ENCODE data around the gene DMRT2. TPM values are rescaled to one million over a fixed set of nuclear protein-coding genes. Genes with fewer than 3 reads are reported as not detected.

DMRT2 gene
- total RNA-seq, 4 donors from 2014 or later: not detected

GRCh38 chr9:1008216-1008615, 41.9 kb upstream of the DMRT2 start:
- Histone ChIP-seq H3K4me3 (no peak overlapping the region), H3K27ac (no peak overlapping the region), H3K36me3 (no peaks in the 10 kb centered on the region), H3K9me3 (no peaks in the 10 kb centered on the region), H3K4me1 (no peaks in the 10 kb centered on the region), H3K27me3 (no peaks in the 10 kb centered on the region)
- TF ChIP-seq CTCF (IDR thresholded peaks at IDR 0.05): no peak
- TF ChIP-seq POLR2A (IDR thresholded peaks at IDR 0.05): no peak
- DNase-seq: no peak

GRCh38 chr9:1009101-1009707, 41.0 kb upstream of the DMRT2 start:
- Histone ChIP-seq H3K4me1 (no peaks in the 10 kb centered on the region), H3K36me3 (no peaks in the 10 kb centered on the region), H3K27ac (no peak overlapping the region), H3K27me3 (no peaks in the 10 kb centered on the region), H3K4me3 (no peak overlapping the region), H3K9me3 (no peaks in the 10 kb centered on the region)
- DNase-seq: peak; percentile 51 to 91 (median 83)
- TF ChIP-seq POLR2A (IDR thresholded peaks at IDR 0.05): no peak
- TF ChIP-seq CTCF (IDR thresholded peaks at IDR 0.05): peak; percentile 60 to 95 (median 94)

GRCh38 chr9:1013021-1013420, 37.1 kb upstream of the DMRT2 start:
- H3K27ac ChIP-seq: no peak overlapping the region
- H3K27me3 ChIP-seq: no peaks in the 10 kb centered on the region
- TF ChIP-seq CTCF (IDR thresholded peaks at IDR 0.05) (no peak), POLR2A (IDR thresholded peaks at IDR 0.05) (no peak)
- no peak overlapping the region for H3K4me3 ChIP-seq
- no peaks in the 10 kb centered on the region for H3K36me3 ChIP-seq
- DNase-seq: no peak
- H3K9me3 ChIP-seq: no peaks in the 10 kb centered on the region
- H3K4me1 ChIP-seq: no peaks in the 10 kb centered on the region

GRCh38 chr9:1014225-1014624, 35.9 kb upstream of the DMRT2 start:
- Histone ChIP-seq H3K27me3 (no peaks in the 10 kb centered on the region), H3K27ac (no peak overlapping the region), H3K4me3 (no peak overlapping the region), H3K9me3 (no peaks in the 10 kb centered on the region), H3K36me3 (no peaks in the 10 kb centered on the region), H3K4me1 (no peaks in the 10 kb centered on the region)
- no peak for TF ChIP-seq POLR2A (IDR thresholded peaks at IDR 0.05)
- no peak for TF ChIP-seq CTCF (IDR thresholded peaks at IDR 0.05)
- no peak for DNase-seq

GRCh38 chr9:1014640-1015039, 35.5 kb upstream of the DMRT2 start:
- Histone ChIP-seq H3K27ac (no peak overlapping the region), H3K4me3 (no peak overlapping the region), H3K27me3 (no peaks in the 10 kb centered on the region), H3K4me1 (no peaks in the 10 kb centered on the region), H3K36me3 (no peaks in the 10 kb centered on the region), H3K9me3 (no peaks in the 10 kb centered on the region)
- TF ChIP-seq POLR2A (IDR thresholded peaks at IDR 0.05) (no peak), CTCF (IDR thresholded peaks at IDR 0.05) (no peak)
- DNase-seq: no peak

GRCh38 chr9:1018121-1018520, 32.0 kb upstream of the DMRT2 start:
- Histone ChIP-seq H3K9me3 (peaks cover 0 to 9% (median 0%) of the 10 kb centered on the region in 4 donors), H3K4me1 (no peaks in the 10 kb centered on the region), H3K4me3 (no peak overlapping the region), H3K27me3 (no peaks in the 10 kb centered on the region), H3K27ac (no peak overlapping the region), H3K36me3 (no peaks in the 10 kb centered on the region)
- no peak for DNase-seq
- no peak for TF ChIP-seq POLR2A (IDR thresholded peaks at IDR 0.05)
- peak in 3 of 6 experiments; percentile 17 to 28 (median 22) for TF ChIP-seq CTCF (IDR thresholded peaks at IDR 0.05)

Data from Peyer's patch (tissue), 4 donors.